Limb (tissue), 2 donors: Measurements from ENCODE around the gene SLC44A1.
"Not testable (repeated sequence)": the region's sequence is repeated elsewhere in the genome, so short reads cannot be mapped to it uniquely, and the experiment has no call there.

ENCODE experiments used
- DNase-seq, 2 donors: peaks; one replicate each; pipeline ENCODE4 v3.0.0-alpha.2; 2016; ENCODE audit errors: extremely low spot score in 2 of 2

The SLC44A1 gene

DNA sequence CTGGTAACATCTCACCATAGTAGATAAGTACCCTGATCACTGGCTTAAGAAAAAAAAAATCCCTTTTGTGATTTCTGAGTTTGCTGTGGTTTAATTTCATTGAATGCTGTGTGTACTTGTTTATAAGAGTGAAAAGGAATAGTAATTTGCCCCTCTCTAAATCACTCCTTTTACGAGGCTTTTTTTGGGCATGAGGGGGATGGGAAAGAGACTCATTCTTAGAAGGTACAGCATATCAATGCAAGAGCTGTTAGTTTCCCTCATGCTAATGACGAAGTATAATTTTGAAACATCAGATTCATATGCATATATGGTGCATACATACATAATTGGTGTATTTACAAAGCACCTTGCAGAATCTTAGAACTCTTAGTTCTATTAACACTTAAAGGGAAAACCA lies 2.4 kb upstream of the SLC44A1 start:
- no peak for DNase-seq

GRCh38 chr9:105242557-105242956 lies 1.9 kb upstream of the SLC44A1 start:
- no peak for DNase-seq

GRCh38 chr9:105243015-105243686 lies 1.3 kb upstream of the SLC44A1 start:
- DNase-seq, result no peak

DNA sequence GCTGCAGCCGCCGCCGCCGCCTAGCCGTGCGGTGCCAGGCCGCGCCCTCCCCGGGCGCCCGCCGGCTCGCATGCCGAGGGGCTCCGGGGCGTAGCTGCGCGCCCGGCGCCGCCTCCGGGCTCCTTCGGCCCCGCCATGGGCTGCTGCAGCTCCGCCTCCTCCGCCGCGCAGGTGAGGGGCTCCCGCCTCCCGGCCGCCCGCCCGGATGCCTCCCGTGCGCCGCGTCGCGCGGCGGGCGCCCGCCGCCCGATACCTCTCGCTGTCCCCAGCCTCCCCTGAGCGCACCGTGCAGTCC lies 230 bp downstream of the SLC44A1 start:
- no peak for DNase-seq

DNA sequence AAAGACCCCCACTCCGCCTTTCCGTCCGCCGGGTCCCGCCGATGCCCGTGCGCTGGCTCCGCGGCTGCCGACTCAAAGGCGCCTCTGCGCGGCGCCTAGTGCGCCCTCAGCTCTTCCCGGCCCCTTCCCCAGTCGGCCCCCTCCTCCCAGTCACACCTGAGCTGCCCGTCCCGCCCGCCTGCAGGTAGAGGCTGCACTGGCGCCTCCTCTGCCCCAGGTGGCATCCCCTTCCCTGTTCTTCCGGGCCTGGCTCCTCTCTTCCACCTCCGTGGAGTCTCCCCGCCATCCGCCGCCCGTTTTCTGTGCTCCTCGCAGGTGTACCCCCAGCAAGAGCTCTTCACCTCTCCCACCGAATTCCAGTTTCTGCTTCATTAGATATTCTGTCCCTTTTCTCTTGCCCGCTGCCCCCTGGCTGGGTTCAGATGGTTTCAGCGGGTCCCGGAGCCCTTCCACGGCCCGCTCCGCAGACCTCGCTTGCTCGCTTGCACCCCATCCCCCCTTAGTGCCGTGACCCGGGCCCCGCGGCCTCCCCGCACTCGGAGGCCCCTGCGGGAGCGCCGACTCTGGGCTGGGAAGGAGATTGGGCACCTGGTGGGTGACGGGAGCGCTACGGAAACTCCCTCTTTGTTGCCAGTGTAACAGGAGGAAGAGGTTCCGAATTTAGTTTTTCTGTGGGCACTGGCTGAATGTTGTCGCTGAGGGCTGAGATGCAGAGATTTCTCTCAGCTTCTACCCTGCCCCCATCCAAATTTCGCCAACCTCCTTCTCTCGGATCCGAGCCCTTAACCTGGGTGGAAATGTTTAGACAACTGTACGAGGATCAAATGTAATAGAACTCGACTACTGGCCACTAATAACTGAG lies 809 bp downstream of the SLC44A1 start:
- peak in 1 of 2 donors; percentile 71 for DNase-seq

- DNase-seq, result no peak
Measured at GRCh38 chr9:105245891-105246161, 1.4 kb downstream of the SLC44A1 start.

DNA sequence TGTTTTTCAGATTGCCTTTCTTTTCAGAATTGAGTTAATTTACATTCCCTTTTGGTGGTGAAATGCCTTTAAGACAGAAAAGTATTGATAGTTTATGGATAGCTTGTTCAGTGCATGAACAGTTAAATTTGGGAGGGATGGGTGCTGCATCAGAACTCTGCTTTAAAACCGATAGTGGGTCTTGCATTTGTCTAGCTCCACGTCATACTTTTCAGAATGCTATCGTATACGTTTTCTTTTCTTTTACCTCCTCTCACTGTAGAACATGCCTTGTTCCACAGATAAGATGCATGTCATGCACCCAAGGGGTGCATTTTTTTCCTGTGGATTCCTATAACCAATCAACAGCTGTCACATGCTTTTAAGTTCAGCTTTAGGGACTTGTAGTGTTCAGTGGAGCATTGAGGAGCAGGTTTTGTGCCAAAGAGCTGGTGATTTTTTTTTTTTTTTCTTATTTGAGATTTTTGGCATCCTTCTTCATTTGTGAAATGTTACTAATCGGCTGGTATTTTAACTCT lies 2.3 kb downstream of the SLC44A1 start:
- no peak for DNase-seq

DNA sequence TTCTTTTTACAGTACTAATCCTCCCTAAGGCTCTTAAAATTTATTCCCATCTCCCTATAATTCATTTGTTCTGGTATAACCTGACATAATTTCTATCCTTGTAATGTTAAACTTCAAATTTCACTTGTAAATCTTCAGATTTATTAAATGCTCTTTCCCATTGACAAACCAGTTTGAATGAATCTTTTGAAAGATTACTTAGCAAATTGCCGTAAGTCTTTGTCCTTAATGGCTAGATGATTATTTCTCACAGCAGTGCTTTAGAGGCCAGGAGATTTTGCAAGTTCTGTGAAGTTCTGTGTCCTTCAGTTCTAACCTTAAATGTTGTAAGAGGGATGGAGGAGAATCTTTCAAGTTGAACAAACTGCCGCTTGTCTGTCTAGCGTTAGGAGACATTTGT lies 4.2 kb downstream of the SLC44A1 start:
- DNase-seq, result no peak

- no peak for DNase-seq
Measured at GRCh38 chr9:105251133-105251532, 6.7 kb downstream of the SLC44A1 start.

GRCh38 chr9:105251733-105252404 lies 7.4 kb downstream of the SLC44A1 start:
- no peak for DNase-seq

DNA sequence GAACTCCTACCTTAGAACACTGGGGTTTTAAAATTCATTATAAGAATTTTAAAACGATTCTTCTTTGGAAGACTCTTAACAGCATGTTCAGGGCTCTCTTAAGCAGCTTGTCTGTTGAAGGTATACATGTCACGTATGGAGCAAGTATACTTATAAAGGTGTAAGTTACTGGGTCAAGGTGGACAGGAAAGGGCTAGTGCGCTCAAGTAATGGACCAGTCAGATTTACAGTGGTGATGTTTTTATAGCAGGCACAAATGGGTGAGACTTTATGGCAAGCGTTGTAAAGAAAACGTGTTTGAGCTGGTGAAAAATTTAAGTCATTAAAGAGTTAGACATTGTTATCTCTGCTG lies 7.9 kb downstream of the SLC44A1 start:
- DNase-seq, result no peak

DNA sequence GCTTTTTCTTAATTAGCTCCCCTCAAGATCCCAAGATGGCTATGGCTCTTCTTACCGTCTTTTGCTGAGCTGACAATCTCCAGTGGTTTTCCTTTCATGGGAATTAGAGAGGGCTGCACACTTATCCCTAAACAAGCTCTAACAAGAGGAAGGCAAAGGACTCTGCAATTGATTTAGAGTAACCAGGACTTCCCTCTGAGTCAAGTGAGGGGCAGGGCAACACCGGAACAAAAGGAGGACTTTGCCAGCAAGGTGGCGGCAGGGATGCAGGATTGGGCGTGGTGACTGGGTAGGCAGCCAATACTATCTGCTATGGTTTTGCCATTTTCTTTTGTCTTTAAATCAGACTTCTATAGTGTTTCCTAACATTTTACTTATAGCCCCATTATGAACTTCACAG lies 9.8 kb downstream of the SLC44A1 start:
- DNase-seq, result no peak

GRCh38 chr9:105255421-105255820 lies 11.0 kb downstream of the SLC44A1 start:
- DNase-seq, result no peak

DNA sequence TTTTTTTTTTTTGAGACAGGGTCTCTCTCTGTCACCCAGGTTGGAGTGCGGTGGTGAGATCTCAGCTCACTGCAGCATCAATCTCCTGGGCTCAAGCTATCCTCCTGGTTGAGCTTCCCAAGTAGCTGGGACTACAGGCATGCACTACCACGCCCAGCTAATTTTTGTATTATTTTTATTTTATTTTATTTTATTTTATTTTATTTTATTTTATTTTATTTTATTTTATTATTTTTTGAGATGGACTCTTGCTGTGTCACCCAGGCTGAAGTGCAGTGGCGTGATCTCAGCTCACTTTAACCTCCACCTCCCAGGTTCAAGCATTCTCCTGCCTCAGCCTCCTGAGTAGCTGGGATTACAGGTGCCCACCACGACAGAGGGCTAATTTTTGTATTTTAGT lies 12.1 kb downstream of the SLC44A1 start:
- DNase-seq, result not testable (repeated sequence)

- DNase-seq, result no peak
Measured at GRCh38 chr9:105257809-105258208, 13.4 kb downstream of the SLC44A1 start.

DNA sequence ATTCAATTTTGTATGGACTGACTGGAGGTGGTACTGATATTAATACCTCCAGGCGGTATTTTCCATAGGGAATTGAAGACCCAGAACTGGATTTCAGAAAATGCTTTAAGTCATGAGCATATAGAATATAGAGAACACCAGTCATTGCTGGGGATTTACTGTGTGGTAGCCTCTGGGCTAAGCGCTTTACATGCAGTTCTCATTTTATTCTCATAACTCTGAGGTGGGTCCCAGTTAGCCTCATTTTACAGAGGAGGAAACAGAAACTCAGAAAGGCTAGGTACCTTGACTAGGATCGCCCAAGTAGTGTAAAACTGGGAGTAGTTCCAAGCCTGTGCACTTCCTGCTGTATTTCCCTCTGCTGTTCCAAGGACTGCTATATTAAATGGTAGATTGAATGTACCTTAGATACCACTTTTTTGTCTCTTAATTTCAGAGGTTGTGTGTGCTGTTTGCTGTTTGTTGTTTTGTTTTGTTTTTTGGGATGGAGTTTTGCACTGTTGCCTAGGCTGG lies 13.8 kb downstream of the SLC44A1 start:
- no peak for DNase-seq

DNA sequence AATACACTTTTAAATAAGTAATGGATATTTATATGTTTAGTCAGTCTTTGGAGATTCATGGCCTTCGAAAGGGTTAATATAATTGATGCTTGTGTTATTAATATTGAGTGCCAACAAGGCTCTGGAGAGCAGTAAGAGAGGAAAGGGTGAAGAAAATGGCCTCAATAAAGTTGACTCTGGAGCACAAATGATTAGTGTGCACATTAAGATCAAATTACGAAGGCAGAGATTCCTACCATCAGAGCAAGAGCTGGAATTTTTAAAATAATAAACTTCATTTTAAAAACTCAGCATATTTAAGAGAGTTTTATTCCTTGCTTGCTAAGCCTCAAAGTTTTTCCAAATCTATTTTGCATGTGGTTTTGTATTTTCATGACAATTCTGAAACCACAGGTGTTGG lies 14.8 kb downstream of the SLC44A1 start:
- DNase-seq, result no peak

GRCh38 chr9:105259731-105260612 lies 15.5 kb downstream of the SLC44A1 start:
- no peak for DNase-seq

DNA sequence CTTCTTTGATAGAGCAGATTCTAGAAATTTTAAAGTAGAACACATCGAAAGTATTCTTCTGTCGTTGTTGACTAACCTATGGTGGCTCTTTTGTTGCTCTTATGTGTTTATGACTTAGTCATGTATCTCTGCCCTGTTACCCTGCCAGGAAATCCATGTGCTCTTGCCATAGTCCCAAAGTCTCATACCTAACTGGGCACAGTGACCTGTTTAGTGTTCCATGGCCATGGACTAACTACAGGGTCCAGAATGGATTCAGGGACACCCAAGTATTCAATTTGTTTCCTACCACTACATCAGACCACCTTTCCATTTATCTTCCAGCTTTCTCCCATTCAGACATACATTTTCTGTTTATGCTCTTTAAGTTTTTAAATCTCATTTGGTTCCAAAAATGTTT lies 18.0 kb downstream of the SLC44A1 start:
- no peak for DNase-seq

- no peak for DNase-seq
Measured at GRCh38 chr9:105264380-105264779, 19.9 kb downstream of the SLC44A1 start.

GRCh38 chr9:105268254-105268653 lies 23.8 kb downstream of the SLC44A1 start:
- DNase-seq, result not testable (repeated sequence)

DNA sequence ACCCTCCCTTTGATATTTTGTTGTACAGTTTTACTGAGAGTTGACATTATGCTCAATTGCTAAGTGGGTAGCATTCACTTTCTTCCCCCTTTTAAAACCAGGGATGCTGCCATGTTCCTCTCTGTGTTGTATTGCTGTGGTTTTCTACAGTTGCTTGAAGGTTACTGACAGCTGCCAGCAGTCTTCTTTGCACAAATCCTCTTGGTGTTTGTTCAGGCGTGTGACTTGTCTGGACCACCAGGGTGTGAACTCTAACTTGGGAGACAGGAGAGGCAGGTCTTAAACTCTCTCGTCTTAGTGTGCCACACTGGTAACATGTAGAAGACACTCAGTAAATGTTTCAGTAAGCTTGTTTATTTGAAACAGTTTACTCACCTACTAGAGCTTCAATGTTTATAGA lies 25.1 kb downstream of the SLC44A1 start:
- no peak for DNase-seq
